ENCODE results near the gene CLEC3B.

Gene CLEC3B

GRCh38 chr3:45084361-45084760, 58.3 kb downstream of the CLEC3B start:
- H3K36me3 ChIP-seq (ENCODE audit: control insufficient read depth, insufficient read depth, low read length): peaks cover 48% of the 10 kb centered on the region
- peaks cover 5% of the 10 kb centered on the region; the same call in 1 of the 2 replicates for H3K4me1 ChIP-seq (ENCODE audit: control insufficient read depth, insufficient read depth, low read length)
- no peak overlapping the region for H3K4me3 ChIP-seq (ENCODE audit: low read depth, low read length)
- H3K27me3 ChIP-seq (ENCODE audit: control insufficient read depth, insufficient read depth, low read length): no peaks in the 10 kb centered on the region
- H3K9me3 ChIP-seq (ENCODE audit: control insufficient read depth, insufficient read depth, low read length): no peaks in the 10 kb centered on the region
- H3K9ac ChIP-seq (ENCODE audit: low read depth, low read length): no peak overlapping the region
- H3K27ac ChIP-seq (ENCODE audit: low read depth, low read length): no peak overlapping the region

DNA sequence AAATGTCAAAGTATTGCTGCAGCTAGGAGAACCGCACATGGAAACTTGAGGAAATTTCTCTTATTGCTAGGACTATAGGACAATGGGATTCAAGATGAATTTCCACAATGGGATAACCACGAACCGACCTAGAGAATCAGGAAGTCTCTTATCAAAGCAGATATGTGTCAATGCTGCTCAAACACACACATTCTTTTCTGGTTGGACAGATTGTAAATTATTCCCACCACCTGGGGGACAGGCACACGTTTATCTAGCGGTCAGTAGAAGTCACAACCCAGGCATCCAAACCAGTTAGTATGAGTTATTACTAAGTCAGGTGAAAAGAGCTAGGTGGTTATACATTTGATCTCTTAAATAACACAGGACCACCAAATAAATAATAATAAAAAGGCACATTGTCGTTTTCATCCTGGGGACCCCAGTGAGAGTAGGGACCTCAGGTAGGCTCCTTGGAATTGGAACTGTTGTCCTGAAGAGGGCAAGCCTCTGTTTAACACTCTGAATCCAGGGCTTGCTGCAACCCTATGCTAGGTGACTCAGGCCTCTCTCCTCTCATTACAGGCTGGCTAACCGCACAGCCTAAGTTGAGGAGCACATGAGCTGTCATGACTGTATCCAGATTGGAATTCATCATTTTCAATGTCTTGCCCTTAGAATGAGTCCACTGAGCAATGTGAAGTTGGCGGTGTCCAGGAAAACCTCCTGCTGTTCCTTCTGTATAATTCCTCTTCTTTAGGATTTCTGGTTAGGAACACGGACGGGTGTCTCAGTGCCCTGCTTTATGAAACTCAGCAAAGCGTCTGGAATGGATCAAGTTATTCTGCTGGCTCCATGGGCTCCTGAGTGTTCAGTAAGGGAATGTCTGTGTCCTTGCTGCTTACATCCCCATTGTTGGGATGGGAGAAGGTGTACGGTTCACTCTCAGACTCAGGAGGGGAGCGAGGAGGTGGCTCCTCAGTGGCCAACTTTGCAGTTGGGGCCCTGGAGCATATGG, 59.0 kb downstream of the CLEC3B start:
- Histone ChIP-seq H3K4me1 (ENCODE audit: control insufficient read depth, insufficient read depth, low read length) (peaks cover 5% of the 10 kb centered on the region; the same call in 1 of the 2 replicates), H3K4me3 (ENCODE audit: low read depth, low read length) (no peak overlapping the region), H3K9ac (ENCODE audit: low read depth, low read length) (no peak overlapping the region), H3K9me3 (ENCODE audit: control insufficient read depth, insufficient read depth, low read length) (no peaks in the 10 kb centered on the region), H3K36me3 (ENCODE audit: control insufficient read depth, insufficient read depth, low read length) (peaks cover 53% of the 10 kb centered on the region), H3K27ac (ENCODE audit: low read depth, low read length) (no peak overlapping the region), H3K27me3 (ENCODE audit: control insufficient read depth, insufficient read depth, low read length) (no peaks in the 10 kb centered on the region)
